A172 (cell line): ENCODE measurements around the gene HPGDS. TPM values are rescaled to one million over a fixed set of nuclear protein-coding genes. Genes with fewer than 3 reads are reported as not detected.
A peak's percentile ranks its signal among the peaks of the same experiment; 100 is the strongest.
"Not testable (repeated sequence)": the region's sequence is repeated elsewhere in the genome, so short reads cannot be mapped to it uniquely, and the experiment has no call there.

Source experiments
- DNase-seq: peaks from one replicate; pipeline ENCODE4 v3.0.0-alpha.2; 2015; ENCODE audit warnings: low spot score
- total RNA-seq: library from RNA; depleted of rRNA; stranded (reverse); fragments of >200 nt; shearing (Covaris generic); gene quantifications from 2 replicates; pipeline ENCODE4 v1.2.3, GENCODE V29; 2014; rRNA removed

HPGDS gene
- not detected in 2 replicates for total RNA-seq

- DNase-seq, result no peak
Measured at GRCh38 chr4:94342694-94343093, at the start of gene HPGDS. HPGDS (minus strand) TSS chr4:94342836; CDS start chr4:94334629, 8,207 bp downstream.

- no peak for DNase-seq
Measured at GRCh38 chr4:94390804-94391410, 48.3 kb upstream of the HPGDS start.

- no peak for DNase-seq
Measured at GRCh38 chr4:94389595-94390267, 47.1 kb upstream of the HPGDS start.

GRCh38 chr4:94387965-94388364, 45.3 kb upstream of the HPGDS start:
- DNase-seq, result not testable (repeated sequence)

- not testable (repeated sequence) for DNase-seq
Measured at GRCh38 chr4:94385452-94385851, 42.8 kb upstream of the HPGDS start.

- not testable (repeated sequence) for DNase-seq
Measured at GRCh38 chr4:94382891-94383290, 40.3 kb upstream of the HPGDS start.

- DNase-seq, result no peak
Measured at GRCh38 chr4:94378047-94378446, 35.4 kb upstream of the HPGDS start.

GRCh38 chr4:94377294-94377693, 34.7 kb upstream of the HPGDS start:
- DNase-seq, result no peak

GRCh38 chr4:94375364-94375763, 32.7 kb upstream of the HPGDS start:
- DNase-seq, result no peak

- DNase-seq, result no peak
Measured at GRCh38 chr4:94373752-94374151, 31.1 kb upstream of the HPGDS start.

GRCh38 chr4:94372991-94373390, 30.4 kb upstream of the HPGDS start:
- DNase-seq, result no peak

- no peak for DNase-seq
Measured at GRCh38 chr4:94372228-94372978, 29.8 kb upstream of the HPGDS start.

- no peak for DNase-seq
Measured at GRCh38 chr4:94371290-94371689, 28.7 kb upstream of the HPGDS start.

GRCh38 chr4:94370533-94371254, 28.1 kb upstream of the HPGDS start:
- DNase-seq, result no peak

- DNase-seq, result no peak
Measured at GRCh38 chr4:94369046-94369445, 26.4 kb upstream of the HPGDS start.

- DNase-seq, result no peak
Measured at GRCh38 chr4:94368459-94368858, 25.8 kb upstream of the HPGDS start.

- no peak for DNase-seq
Measured at GRCh38 chr4:94365304-94365703, 22.7 kb upstream of the HPGDS start.

- DNase-seq, result no peak
Measured at GRCh38 chr4:94364527-94364926, 21.9 kb upstream of the HPGDS start.

GRCh38 chr4:94363136-94363655, 20.6 kb upstream of the HPGDS start:
- peak; percentile 4 for DNase-seq

GRCh38 chr4:94359838-94360237, 17.2 kb upstream of the HPGDS start:
- no peak for DNase-seq

- no peak for DNase-seq
Measured at GRCh38 chr4:94359221-94359620, 16.6 kb upstream of the HPGDS start.

- no peak for DNase-seq
Measured at GRCh38 chr4:94358101-94358500, 15.5 kb upstream of the HPGDS start.
